HG02852 (cell line): ENCODE data around the gene AHR.
A peak's percentile ranks its signal among the peaks of the same experiment; 100 is the strongest.

Source experiments
- ATAC-seq: cut with Tn5 transposase; IDR thresholded peaks from one replicate; pipeline ENCODE4 v1.9.1; 2021; ENCODE audit warnings: mild to moderate bottlenecking, moderate library complexity; ENCODE audit not compliant: unreplicated experiment

Gene AHR

DNA sequence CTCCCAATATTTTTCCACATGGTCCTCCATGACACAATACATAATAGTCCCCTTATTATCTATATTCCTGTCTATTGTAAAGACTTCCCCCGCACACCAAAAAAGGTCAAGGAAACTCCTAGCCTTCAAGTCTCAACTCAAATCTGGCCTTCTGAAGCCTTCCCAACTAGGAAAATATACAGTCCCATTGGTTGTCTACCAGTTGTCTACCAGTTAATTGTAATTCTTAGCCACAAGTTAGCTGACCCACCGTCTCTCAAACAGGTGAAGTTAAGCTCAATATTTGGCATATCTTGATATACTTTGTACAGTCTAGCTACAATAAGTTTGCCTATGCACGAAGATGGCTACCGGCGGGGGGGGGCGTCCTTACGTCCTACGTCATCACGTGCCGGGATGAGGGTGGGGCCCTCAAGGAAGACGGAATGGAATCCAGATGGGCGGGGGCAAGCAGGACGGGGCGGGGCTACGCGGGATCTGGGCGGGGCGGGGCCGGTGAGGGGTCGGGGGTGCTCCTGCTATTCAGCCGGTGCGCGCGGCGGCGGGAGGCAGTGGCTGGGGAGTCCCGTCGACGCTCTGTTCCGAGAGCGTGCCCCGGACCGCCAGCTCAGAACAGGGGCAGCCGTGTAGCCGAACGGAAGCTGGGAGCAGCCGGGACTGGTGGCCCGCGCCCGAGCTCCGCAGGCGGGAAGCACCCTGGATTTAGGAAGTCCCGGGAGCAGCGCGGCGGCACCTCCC is at the start of gene AHR:
Gene AHR (plus strand): TSS at position 551 of the 738 bp plus-strand sequence. CDS start 613 bp downstream, outside the sequence.
- peak; percentile 58 for ATAC-seq

GRCh38 chr7:17253885-17254284 is 44.6 kb upstream of the AHR start:
- no peak for ATAC-seq

- no peak for ATAC-seq
Measured at GRCh38 chr7:17255926-17256325, 42.5 kb upstream of the AHR start.

GRCh38 chr7:17256375-17256774 is 42.1 kb upstream of the AHR start:
- no peak for ATAC-seq

DNA sequence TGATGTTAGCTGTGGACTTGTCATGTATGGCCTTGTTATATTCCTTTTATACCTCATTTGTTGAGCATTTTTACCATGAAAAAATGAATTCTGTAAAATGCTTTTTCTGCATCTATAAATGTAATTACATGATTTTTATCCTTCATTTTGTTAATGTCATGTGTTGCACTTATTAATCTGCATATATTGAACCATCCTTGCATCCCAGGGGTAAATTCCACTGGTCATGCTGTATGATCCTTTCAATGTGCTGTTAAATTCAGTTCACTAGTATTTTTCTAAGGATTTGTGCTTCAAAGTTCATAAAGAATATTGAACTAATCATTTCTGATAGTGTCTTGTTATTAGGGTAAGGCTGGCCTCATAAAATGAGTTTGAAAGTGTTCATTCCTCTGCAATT is 31.9 kb upstream of the AHR start:
- no peak for ATAC-seq

GRCh38 chr7:17269341-17270221 is 28.9 kb upstream of the AHR start:
- no peak for ATAC-seq

- ATAC-seq = no peak
Measured at GRCh38 chr7:17274551-17275245, 23.8 kb upstream of the AHR start.

DNA sequence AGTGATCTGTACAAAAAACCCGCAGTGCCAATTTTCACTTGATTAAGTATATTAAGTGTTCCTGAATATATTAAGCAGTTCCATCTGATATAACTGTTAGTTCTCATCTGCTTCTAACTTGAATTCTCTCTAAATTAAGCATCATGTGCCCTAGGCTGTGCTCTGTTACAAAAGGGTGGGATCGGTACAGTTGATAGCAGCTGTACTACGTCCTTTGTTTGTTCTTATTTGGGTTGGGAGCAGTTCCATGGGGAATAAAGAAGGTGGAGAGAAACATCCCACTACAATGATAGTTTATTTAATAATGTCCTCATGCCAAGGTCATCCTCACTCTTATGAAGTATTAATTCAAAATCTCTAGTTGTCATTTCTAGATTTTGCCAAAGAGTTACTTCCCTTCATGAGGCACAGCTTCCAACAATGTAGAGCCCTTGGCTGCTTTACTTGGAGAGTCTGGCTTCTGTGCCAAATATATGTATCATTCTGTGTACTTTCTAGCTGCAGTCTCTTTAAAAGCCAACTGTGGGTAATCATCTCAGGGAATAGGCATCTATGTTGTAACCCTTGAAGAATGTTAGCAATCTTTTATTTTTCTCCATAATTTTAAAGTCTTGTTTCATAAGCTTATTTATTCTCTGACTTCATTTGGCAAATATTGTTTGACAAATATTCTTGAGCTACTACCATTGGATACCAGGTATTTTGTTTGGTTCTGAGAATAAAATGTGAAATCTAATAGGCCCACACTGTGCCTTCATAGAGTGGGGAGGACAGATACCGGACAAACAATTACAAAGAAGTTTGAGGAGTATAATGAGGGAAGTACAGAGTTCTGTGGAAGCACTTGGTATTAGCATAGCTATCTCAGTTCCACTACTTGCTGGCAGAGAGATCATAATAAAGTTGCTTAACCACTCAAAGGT is 22.4 kb upstream of the AHR start:
- ATAC-seq = no peak

- ATAC-seq = no peak
Measured at GRCh38 chr7:17279061-17279460, 19.4 kb upstream of the AHR start.

- ATAC-seq = no peak
Measured at GRCh38 chr7:17289074-17289645, 9.3 kb upstream of the AHR start.

DNA sequence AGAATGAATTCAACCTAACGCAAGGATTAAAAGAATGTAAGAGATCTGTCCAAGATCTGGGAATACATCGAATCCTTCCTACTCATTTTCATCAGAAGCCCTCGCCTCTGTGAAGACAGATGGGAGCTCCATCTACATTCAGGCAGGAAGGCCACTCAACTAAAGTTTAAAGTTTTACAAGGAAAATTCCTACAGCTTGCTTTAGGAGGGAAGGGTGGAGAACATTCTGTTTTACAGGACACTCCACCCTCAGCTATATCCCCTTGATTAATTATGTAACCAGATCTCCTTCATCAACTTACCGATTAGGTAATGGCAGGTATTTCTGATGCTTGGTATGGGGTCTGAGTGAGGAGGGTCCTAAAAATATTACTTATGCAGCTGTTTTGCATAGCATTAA is 5.6 kb upstream of the AHR start:
- no peak for ATAC-seq

DNA sequence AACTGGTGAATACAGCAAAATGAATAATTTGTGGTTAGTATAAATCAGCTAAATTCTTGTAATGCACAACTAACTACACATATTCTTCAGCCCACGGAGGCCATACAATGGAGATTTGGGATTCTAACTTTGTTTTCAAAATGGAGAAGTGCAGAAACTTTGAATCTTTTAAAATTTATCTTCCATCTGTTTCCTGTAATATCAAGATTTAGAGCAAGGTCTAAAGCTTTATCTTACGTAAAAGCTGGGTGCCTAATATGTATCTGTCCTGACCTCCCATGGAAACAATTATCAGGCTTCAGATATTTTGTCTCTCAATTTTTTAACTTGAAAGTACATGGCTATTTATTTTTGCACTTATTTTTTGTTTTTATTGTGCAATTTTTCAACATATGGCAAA is 5.0 kb upstream of the AHR start:
- ATAC-seq = no peak

- ATAC-seq = no peak
Measured at GRCh38 chr7:17297243-17297642, 1.2 kb upstream of the AHR start.

- peak; percentile 34 for ATAC-seq
Measured at GRCh38 chr7:17298840-17299482, 509 bp downstream of the AHR start.

DNA sequence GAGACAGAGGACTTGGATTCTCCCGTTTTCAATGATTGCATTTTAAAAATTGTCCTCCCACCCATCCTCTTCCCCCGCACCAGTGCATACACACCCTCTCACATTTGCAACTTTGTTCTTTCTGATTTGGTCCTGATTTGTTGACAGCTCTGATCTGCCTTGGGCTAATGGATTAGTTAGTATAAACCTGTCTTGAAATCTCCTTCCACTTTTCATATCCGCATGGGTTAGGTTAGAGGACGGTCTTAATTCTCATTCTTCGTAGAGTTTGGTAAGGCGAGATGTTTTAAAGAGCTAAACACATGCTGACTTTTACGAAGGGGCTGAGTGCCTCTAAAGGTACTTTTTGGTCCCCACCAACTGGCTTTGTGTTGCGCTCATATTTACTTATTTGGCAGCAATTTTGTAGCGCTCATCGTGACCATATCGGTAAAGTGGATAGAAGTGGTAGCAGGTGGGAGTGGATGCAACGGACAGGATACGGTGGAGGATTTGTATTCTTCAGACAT is 1.1 kb downstream of the AHR start:
- peak; percentile 4 for ATAC-seq

- ATAC-seq = no peak
Measured at GRCh38 chr7:17300012-17300411, 1.6 kb downstream of the AHR start.

DNA sequence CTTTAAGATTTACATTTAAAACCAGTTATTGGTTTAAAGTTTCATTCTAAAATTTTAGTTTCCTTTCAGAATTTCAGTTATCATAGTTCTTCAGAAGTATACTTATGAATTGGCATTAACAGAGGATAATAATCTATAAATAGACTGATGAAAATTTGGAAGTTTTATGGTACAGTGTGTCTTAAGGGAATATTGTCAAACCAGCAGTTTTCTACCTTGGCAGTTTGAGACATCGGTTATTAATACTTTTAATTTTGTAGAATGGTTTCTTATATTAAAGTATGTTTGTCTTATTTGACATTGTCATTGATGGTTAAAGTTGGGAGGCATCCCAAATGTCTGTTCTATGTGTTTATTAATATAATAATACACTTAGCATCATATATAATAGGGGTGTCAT is 2.0 kb downstream of the AHR start:
- ATAC-seq = no peak

DNA sequence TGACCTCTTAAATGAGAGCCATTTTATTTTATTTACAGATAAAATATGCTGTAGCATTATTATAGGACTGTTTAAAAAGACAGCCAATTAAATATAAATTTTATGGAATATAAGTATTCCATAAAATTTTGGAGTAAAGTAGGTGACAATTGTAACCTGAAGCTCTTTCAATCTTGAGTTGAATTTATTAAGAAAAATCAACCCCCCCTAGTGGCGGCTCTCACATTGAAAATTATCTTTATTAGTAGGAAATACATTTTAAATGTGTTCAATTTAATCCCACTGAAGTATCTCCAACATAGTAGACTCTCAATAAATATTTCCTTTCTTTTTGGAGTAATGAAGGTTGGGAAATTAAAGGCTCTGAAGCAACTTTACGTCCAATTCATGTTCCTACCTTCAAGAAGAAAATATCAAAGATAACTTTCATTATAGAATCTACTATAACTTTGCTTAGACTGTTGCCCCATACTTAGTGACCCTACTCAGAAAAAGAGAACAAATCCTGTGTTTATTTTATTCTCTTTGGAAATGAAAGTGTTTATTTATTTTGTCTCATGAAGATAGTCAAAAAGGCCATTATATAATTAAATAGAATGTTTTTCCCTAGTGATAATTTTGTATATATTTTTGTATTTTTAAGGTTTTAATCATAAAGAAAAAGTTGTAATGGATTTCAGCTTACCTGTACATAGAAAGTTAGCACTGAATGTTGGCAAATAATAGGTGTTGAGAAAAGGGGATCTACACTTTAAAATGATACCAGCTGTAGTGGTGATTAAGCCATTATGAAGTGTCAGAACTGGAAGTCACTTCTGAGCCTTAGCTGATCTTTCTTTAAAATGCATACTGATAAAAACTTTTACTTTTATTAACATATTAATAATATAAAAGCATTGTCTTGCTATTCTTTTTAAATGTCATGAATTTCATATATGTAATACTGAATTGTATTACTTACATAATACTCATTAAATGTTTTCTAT is 3.3 kb downstream of the AHR start:
- ATAC-seq = no peak
